ENCODE data around the gene F8. TPM values are rescaled to one million over a fixed set of nuclear protein-coding genes. Genes with fewer than 3 reads are reported as not detected.

F8 gene
- total RNA-seq: 3.9 and 4.0 TPM in 2 replicates

DNA sequence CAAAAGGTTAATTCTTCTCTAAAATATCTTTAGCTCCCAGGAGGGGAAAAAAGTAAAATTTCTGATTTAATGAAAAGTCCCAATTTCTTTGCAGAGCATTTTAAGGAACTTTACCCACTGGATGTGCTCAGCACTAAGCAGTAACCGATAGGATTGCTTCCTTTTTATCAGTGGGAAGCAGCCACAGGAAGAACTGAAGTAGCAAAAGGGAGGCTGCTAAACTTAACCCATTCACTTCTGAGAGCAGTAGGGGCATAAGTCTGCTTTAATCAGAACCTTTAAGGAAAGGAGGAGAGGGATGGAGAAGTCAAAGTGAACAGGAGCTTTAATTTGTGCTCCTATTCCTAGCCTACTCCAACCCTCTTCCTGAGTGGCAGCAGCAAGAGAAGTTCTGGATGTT, at the start of gene F8:
TSS of gene F8 (minus strand) at position 139 of the 400 bp plus-strand sequence. CDS start 171 bp downstream, outside the sequence.

GRCh38 chrX:155070975-155071693, 48.6 kb upstream of the F8 start, which contains the start of the genes BRCC3, CMC4 and MTCP1:
TSS of gene BRCC3 (plus strand) at chrX:155071508. CDS start at chrX:155071528, 20 bp downstream.
TSS of gene CMC4 (minus strand) at chrX:155071136. CDS start at chrX:155064023, 7,113 bp downstream.
TSS of gene MTCP1 (minus strand) at chrX:155071136. CDS start at chrX:155066010, 5,126 bp downstream.

GRCh38 chrX:155026727-155027508, 4.4 kb upstream of the F8 start, which contains the start of gene FUNDC2:
TSS of gene FUNDC2 (plus strand) at chrX:155026844. CDS start at chrX:155026939, 95 bp downstream.

GRCh38 chrX:154886069-154886788, 136.3 kb downstream of the F8 start, which contains the start of gene F8A1:
TSS of gene F8A1 (plus strand) at chrX:154886355. CDS start at chrX:154886375, 20 bp downstream.

DNA sequence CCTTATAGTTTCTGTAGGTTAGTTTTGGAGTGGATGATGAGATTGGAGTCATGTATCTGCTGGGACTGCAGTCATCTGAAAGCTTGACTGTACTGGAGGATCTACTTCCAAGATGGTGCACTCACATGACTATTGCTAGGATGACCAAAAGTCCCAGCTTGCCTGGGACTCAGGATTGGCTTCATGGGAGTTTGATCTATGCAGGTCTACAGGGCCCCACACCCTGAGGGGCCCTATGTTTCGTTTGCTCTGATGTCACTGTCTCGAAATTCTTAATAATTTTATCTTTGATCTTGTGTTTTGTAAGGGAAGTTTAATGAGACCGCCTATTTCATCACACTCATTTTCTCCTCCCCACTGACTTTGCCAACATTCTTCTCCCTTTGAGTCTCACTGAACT, 188.0 kb downstream of the F8 start, which contains the start of gene SMIM9:
TSS of gene SMIM9 (minus strand) at position 101 of the 400 bp plus-strand sequence. CDS start 3,806 bp downstream, outside the sequence.

DNA sequence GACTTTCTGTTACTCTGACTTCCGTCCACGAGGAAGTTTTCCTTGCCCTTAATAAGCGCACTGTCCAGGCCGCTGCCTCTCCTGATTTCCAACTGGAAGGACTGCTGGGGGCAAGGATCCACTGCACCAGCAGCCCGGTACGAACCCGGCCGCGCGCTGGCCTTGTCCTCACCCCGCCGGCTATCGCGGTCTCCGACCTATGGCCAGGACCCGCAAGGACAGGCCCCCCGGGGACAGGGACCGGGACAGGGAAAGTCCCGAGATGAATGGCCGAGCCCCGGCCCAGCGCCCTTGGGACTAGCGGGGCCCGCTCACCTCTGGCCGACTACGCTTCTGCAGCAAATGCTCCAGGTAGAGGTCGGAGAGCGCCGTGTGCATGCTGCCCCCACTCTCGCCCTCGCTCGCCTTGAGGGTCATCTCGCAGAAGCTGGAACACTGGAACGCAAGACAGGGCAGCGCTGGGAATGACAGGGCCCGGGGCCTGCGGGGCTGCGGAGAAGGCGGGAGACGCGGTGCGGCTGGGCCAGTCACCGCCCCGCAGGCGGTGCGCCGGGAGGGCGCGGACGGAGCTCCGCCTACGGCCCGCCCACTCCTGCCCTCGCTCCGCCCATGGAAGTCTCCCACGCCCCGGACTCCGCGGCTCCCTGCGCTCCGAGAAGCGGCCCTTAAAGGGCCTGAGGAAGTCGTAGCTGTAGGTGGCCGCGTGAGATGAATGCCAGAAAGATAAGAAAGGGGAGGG, 217.4 kb downstream of the F8 start, which contains the start of gene MPP1:
TSS of gene MPP1 (minus strand) at position 529 of the 739 bp plus-strand sequence. CDS start at position 417, 112 bp downstream.

Other genes starting within 250 kb of the F8 start
- 19.9 and 23.0 TPM in 2 replicates for gene MPP1, start 217.2 kb downstream of the F8 start, total RNA-seq
- not detected in 2 replicates for gene SMIM9, start 188.1 kb downstream of the F8 start, total RNA-seq
- gene F8A1, start 136.4 kb downstream of the F8 start, total RNA-seq: 2.0 and 2.8 TPM in 2 replicates
- gene FUNDC2, start 4.1 kb upstream of the F8 start, total RNA-seq: 54.4 and 65.0 TPM in 2 replicates
- 7.7 and 9.5 TPM in 2 replicates for gene CMC4, start 48.4 kb upstream of the F8 start, total RNA-seq
- gene MTCP1, start 48.4 kb upstream of the F8 start, total RNA-seq: 30.0 and 33.4 TPM in 2 replicates
- 10.9 and 11.5 TPM in 2 replicates for gene BRCC3, start 48.8 kb upstream of the F8 start, total RNA-seq
- 62.9 and 66.7 TPM in 2 replicates for gene VBP1, start 193.7 kb upstream of the F8 start, total RNA-seq
- 0.06 and 0.13 TPM in 2 replicates for gene RAB39B, start 241.8 kb upstream of the F8 start, total RNA-seq

Measured in aortic smooth muscle cell (primary cell).